ENCODE measurements around the gene PARL. TPM values are rescaled to one million over a fixed set of nuclear protein-coding genes. Genes with fewer than 3 reads are reported as not detected.

Gene PARL
- total RNA-seq, 1 donor from 2014 or later = 47.8 TPM

GRCh38 chr3:183816681-183817510 is 67.8 kb downstream of the PARL start:
- H3K27me3 Mint-ChIP-seq (ENCODE audit: low read depth) = no peaks in the 10 kb centered on the region
- H3K4me3 Mint-ChIP-seq = no peak overlapping the region
- no peaks in the 10 kb centered on the region for H3K9me3 Mint-ChIP-seq
- DNase-seq (ENCODE audit: low spot score in 2 of 2, unreplicated experiment in 2 of 2) = no peak
- no peak for TF ChIP-seq CTCF (IDR thresholded peaks at IDR 0.05; ENCODE audit: unreplicated experiment)
- H3K4me1 Mint-ChIP-seq = peaks cover 13% of the 10 kb centered on the region
- H3K36me3 Mint-ChIP-seq = peaks cover 16% of the 10 kb centered on the region
- H3K27ac Mint-ChIP-seq = no peak overlapping the region

- H3K36me3 Mint-ChIP-seq = peaks cover 23% of the 10 kb centered on the region
- no peaks in the 10 kb centered on the region for H3K27me3 Mint-ChIP-seq (ENCODE audit: low read depth)
- no peaks in the 10 kb centered on the region for H3K9me3 Mint-ChIP-seq
- H3K27ac Mint-ChIP-seq = no peak overlapping the region
- DNase-seq (ENCODE audit: low spot score in 2 of 2, unreplicated experiment in 2 of 2) = no peak
- TF ChIP-seq CTCF (IDR thresholded peaks at IDR 0.05; ENCODE audit: unreplicated experiment) = no peak
- no peak overlapping the region for H3K4me3 Mint-ChIP-seq
- H3K4me1 Mint-ChIP-seq = peaks cover 13% of the 10 kb centered on the region
Observed at GRCh38 chr3:183815951-183816475, 68.7 kb downstream of the PARL start.

- H3K9me3 Mint-ChIP-seq = no peaks in the 10 kb centered on the region
- DNase-seq (ENCODE audit: low spot score in 2 of 2, unreplicated experiment in 2 of 2) = no peak
- H3K27me3 Mint-ChIP-seq (ENCODE audit: low read depth) = no peaks in the 10 kb centered on the region
- H3K27ac Mint-ChIP-seq = peak overlapping the region; percentile 16
- TF ChIP-seq CTCF (IDR thresholded peaks at IDR 0.05; ENCODE audit: unreplicated experiment) = no peak
- H3K4me3 Mint-ChIP-seq = no peak overlapping the region
- peaks cover 13% of the 10 kb centered on the region for H3K4me1 Mint-ChIP-seq
- peaks cover 28% of the 10 kb centered on the region for H3K36me3 Mint-ChIP-seq
Observed at GRCh38 chr3:183815563-183815940, 69.1 kb downstream of the PARL start.

- peaks cover 13% of the 10 kb centered on the region for H3K4me1 Mint-ChIP-seq
- peaks cover 36% of the 10 kb centered on the region for H3K36me3 Mint-ChIP-seq
- H3K27ac Mint-ChIP-seq = peak overlapping the region; percentile 50
- no peaks in the 10 kb centered on the region for H3K9me3 Mint-ChIP-seq
- H3K27me3 Mint-ChIP-seq (ENCODE audit: low read depth) = no peaks in the 10 kb centered on the region
- DNase-seq (ENCODE audit: low spot score in 2 of 2, unreplicated experiment in 2 of 2) = no peak
- H3K4me3 Mint-ChIP-seq = no peak overlapping the region
- TF ChIP-seq CTCF (IDR thresholded peaks at IDR 0.05; ENCODE audit: unreplicated experiment) = no peak
Observed at GRCh38 chr3:183814240-183814639, 70.4 kb downstream of the PARL start.

- peaks cover 13% of the 10 kb centered on the region for H3K4me1 Mint-ChIP-seq
- H3K27me3 Mint-ChIP-seq (ENCODE audit: low read depth) = no peaks in the 10 kb centered on the region
- no peak for TF ChIP-seq CTCF (IDR thresholded peaks at IDR 0.05; ENCODE audit: unreplicated experiment)
- H3K27ac Mint-ChIP-seq = peak overlapping the region; percentile 91
- DNase-seq (ENCODE audit: low spot score in 2 of 2, unreplicated experiment in 2 of 2) = no peak
- no peak overlapping the region for H3K4me3 Mint-ChIP-seq
- peaks cover 45% of the 10 kb centered on the region for H3K36me3 Mint-ChIP-seq
- no peaks in the 10 kb centered on the region for H3K9me3 Mint-ChIP-seq
Observed at GRCh38 chr3:183812761-183813445, 71.8 kb downstream of the PARL start.
